ENCODE measurements around the gene TTC8.
"Not testable (repeated sequence)": the region's sequence is repeated elsewhere in the genome, so short reads cannot be mapped to it uniquely, and the experiment has no call there.

Gene TTC8

DNA sequence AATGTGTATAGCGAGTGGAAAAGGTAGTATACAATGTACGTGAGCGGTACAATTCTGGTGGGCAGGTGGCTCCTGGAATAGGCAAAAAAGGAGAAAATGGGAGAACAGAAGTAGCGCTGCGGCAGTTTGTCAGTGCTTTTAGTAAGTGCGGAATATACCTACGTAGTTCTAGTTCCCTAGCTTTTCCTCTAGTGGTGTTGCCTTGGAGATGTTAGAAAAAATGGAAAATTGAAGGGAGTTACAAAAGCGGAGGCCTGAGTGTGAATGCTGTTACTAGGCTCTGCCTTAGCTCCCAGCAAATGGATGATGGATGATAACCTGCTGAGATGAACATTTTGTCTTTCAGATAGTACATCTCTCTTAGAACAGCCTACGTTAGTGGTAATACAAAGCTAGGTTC lies 1.1 kb downstream of the TTC8 start:
- no peak for DNase-seq

DNA sequence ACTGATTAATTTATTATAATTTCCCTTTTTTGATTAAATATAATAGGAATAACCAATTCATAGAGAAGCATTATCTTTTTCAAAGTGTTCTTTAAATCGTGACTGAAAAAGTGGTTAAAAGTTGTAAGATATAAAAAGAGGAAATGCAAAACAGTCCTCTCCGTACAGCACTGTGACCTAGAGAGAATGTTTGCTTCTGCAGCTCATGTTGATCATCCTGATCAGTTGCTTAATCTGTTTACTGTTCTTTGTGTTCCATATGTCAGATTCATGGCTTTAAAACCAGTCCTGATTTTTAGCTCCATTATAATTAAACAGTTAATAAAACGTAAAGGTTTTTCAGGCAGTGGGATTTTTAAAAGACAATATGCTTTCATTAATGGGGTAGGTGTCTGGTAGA lies 4.7 kb downstream of the TTC8 start:
- peak; percentile 51 for DNase-seq

DNA sequence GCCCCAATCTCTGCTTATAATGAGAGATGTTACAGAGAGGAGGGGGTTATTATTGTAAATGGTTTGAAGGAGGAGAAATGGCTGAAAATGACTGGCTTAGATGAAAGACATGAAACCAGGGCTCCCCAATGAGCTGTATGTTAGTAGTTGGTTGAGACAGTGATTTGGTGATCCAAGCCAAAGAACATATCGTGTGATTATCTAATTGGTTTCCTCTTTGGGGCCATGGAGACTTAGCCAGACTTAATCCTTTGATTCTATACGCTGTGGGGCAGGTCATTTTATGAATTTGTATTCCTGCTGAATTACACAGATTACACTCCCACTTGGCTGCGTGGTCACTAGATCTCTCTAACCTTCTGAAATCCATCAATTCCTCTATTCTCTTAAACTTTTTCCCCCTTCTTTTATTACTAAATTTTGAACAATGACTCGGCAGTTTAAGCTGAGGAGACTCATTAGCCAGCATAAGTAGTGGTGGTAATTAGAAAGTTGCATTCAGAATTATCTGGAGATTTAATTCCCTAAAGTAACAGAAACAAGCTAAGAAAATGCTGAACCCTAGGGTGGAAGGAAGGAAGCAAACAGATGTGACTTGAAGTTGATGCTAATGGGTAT lies 5.3 kb downstream of the TTC8 start:
- no peak for DNase-seq

DNA sequence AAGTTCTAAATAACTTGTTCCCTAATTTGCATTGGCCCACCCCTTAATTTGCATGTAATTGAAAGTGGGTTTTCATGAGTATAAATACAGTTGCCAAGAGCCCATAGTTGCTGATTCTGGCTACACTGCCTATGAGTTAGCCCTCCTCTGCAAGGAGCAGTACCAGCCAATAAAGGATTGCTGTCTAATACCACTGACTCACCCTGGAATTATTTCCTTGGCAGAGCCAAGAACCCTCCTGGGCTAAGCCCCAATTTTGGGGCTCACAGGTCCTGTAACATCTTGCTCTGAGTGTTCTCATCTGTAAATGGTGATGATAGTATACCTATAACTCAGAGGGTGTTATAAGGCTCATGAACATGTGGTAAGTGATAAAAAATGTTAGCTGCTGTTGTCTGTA lies 6.8 kb downstream of the TTC8 start:
- no peak for DNase-seq

DNA sequence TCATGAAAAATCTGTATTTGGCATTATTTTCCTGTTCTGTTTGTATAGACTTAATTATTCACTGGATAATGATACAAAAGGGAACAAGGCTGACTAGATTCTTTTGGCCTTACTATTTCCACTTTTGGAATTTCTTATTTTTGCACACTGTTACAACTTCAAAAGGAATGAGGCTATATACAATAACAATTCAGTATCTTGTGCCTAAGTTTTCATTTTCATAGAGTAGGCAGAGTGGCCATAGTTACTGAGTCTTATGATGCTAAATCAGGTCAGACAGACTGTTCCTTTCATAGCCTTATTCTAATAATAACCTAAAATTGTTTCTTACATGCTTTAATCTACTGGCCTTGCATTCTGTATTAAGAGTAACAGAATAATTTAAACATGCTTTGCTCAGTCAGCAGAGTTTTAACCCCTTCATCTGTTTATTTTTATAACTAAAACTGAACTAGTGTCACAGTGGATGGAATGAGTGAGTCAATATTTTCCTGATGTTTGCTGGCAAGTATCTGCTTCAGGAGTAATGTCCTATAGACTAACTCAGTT lies 10.5 kb downstream of the TTC8 start:
- no peak for DNase-seq

DNA sequence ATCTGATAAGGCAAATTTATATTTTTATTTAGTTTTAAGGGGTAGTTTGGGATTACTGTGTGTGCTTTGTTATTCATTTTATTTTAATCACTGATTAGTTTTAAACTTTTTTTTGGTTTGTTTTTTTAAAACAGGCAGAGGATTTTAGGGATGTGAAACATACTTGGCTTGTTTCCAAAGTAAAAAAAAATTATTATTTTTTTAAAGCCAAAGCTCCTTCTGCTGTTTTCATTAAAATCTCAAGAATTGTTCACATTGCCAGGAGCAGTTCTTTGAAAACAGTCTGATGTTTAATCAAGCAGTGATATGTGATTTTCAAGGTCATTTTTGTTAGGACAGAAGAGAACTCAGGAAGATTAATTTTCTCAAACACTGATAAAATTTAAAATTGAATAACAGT lies 11.2 kb downstream of the TTC8 start:
- DNase-seq: no peak

DNA sequence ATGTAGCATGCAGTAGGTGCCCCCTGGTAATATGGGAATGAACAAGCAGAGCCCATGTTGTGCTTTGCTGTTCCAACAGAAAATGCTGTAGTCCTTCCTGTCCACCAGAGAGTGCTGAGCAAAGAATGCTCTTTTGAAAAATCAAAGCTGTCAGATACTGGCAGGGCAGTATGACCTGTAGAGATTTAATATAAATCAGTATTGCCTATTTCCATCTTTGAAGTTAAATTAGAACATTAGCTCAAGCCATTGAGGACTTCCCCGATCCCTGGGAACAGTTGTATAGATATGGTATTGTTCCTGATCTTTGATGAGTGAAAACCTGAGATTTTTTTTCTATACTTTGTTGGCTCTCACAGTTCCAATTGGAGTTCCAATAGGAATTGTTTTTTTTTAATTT lies 13.0 kb downstream of the TTC8 start:
- no peak for DNase-seq

DNA sequence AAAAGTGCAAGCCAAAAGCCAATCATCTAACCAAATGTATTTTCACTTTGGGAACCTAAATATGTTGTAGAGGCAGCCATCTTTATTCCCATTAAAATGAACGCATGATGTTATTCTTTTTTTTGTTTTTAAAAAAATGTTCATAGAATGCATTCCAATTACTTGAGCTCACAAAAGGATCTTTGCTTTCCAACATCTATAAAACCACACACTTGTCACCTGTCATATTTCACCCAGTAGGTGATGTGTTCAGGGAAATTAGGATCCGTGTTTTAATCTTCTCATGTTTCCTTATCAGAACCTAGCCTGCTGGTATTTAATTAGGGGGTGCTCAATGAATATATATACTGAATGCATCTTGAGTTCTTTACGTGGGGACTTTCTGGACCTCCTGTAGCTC lies 13.6 kb downstream of the TTC8 start:
- DNase-seq: no peak

DNA sequence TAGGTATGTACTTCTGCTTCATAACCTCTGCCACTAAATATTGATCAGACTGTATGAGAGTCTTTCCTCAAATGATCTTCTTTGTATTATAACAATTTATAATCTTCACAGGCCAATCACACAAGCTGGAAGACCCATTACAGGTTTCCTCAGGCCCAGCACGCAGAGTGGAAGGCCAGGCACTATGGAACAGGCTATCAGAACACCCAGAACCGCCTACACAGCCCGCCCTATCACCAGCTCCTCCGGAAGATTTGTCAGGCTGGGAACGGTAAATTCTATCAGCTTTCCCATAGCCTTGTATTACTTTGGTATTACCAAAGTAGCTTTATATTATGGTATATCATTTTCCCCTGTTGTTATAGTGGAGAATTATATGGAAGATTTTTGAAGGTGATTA lies 16.5 kb downstream of the TTC8 start:
- no peak for DNase-seq

DNA sequence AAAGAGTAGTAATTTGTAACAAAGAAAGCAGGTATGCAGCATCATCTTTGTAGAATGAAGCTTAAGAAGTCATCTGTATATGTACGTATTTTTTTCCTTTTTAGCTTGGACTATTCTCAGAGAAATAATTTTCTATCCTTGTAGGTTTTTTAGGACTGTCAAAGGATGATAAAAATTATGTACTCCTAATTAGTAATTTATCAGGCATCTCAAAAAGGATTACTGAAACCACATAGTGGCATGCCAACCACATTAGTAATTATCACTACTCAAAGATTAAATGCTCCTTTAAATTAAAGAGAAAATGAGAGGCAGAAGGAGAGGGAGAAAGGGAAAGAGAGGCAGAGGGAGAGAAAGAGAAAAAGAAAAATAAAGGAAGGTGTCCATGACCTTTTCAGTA lies 17.3 kb downstream of the TTC8 start:
- DNase-seq: no peak

DNA sequence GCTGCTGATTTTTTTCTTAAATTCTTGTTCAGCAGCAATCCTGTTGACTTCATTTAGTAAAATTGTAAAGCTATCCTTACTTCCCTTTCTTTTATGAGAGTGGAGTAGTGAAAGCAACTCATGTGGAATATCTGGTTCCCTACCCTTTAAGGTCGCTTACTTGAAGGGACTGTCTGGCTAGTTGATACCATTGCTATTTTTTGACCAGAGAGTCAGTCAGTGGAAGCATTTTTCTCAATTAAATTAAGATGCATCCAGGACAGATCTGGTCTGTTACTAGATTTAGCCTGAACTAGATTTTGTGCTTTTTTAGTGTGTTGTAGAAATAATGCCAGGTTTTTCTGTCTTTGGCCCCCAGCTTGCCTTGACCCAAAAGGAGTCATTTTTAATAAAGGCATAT lies 18.0 kb downstream of the TTC8 start:
- no peak for DNase-seq

DNA sequence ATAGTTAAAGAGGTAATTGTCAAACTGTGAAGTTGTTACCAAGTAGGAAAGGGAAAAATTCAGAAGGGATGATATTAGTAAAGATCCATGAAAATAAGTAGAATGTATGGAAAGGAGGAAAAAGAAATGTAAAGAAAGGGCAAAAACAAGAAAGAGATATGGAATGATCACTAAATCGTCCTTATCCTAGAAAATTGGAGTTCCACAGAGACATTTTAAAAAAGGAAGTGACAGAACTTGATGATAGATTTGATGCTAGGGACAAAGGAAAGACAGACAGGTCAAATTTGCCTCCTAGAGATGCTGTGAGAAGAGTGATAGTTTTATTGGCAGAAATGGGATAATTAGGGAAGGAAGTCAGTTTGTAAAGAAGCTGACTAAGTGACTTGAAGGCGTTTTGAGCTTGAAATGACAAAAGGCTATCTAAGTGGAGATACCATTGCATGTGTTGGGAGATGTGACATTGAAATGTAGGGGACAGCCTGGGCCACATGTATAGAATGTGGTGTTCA lies 20.6 kb downstream of the TTC8 start:
- no peak for DNase-seq

DNA sequence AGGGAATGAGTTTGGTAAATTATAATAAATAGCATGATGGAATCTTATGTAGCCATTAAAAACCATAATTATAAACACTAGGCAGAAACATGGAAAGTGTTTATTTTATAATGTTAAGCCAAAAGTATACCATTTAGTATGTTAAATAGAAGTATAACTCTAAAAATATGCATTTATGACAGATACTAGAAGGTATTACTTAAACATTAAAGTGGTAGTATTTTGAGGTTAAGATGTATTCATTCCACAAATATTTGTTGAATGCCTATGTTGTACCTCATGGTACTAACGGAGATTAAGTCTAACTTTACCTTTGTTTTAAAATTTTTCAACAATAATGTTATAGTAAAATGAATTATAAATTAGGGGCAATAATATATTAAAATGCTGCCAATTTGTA lies 24.1 kb downstream of the TTC8 start:
- no peak for DNase-seq

DNA sequence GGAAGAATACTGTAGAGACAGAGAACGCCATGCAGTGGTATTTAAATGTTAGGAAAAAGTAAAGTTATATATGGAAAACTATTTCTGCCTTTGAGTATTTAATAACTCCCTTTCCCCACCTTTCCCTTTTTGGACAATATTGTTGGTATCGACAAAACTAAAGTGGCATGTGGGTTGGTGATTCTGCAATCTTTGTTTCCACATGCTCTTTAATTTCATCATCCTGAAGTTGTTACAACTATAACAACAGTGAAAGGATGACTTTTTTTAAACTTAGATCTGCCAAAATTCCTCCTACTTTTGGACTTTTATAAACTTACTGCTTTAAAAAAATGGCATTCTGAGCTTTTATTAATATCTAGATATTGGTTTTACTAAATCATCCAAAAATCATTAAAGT lies 25.3 kb downstream of the TTC8 start:
- DNase-seq: no peak

DNA sequence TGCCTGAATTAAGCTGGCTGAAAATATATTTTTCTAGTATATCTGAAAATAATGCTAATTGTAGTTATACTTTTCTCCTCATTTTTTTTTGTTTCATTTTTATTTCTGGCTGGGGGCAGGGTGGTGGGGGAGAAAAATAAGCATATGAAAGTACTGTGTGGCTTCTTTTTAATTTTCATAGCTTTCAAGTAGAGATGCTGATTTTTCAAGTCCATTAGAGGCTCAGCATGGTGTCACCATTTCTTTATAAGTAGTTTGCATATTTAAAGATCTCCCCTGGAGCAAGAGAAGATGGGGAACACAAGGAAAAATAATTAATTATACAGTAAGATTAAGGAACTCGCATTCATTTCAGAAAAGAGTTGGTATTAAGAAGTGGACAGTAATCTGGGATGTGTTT lies 27.1 kb downstream of the TTC8 start:
- no peak for DNase-seq

DNA sequence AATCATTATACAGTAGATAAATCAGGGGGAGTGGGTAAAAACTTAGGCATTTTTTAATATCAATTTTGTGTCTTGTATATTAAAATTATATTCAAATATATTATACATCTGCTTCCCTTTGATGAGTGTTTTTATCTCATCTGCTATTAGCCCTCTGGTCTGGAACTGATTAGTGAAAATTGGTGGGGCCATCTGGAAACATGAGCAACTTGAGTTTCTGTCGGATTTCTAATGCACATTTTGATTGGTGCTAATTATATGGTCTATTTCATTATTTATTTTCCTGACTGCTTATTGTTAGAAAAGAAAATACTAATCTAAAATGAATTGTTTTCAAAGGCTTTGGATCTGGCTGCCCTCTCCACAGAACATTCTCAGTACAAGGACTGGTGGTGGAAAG lies 28.2 kb downstream of the TTC8 start:
- no peak for DNase-seq

DNA sequence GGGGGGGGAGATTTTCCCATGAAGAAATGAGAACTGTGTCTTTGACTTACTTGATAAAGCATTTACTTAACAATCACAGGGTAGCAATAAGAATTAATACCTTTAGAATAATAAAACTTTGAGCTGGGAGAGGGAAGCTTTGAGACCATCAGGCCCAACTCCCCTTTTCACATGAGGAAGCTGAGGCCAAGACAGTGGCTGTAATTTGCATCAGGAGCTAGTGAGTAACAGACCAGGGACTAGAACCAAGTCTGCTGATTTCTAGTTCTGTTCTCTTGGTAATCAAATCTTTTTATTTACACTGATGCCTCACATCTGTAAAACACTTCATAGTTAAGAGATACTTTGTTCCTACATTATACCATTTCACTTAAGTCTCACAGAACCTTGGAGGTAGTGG lies 28.7 kb downstream of the TTC8 start:
- no peak for DNase-seq

DNA sequence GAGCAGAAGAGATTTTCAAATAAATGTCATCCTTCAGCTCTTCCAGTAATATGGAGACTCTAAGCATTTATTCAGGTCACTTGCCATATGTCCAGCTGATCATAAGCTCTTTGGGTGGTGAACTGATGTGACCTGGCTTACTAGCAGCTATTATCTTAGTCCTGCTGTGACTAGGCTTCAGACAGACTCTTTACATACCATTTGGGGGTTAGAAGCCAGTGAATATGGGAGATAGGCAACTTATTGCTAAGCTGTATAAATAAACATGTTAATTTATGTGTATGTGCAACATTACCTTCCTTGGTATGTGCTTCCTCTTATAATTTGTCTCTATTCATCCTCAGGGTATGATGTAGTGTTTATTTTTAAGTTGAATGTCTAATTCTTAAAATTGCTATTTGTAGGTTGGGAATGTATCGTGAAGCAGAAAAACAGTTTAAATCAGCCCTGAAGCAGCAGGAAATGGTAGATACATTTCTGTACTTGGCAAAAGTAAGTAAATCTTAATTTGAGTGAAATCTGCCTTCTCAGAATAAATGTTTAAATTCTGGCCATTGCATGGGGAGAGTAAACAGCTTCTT lies 32.4 kb downstream of the TTC8 start:
- DNase-seq: no peak

DNA sequence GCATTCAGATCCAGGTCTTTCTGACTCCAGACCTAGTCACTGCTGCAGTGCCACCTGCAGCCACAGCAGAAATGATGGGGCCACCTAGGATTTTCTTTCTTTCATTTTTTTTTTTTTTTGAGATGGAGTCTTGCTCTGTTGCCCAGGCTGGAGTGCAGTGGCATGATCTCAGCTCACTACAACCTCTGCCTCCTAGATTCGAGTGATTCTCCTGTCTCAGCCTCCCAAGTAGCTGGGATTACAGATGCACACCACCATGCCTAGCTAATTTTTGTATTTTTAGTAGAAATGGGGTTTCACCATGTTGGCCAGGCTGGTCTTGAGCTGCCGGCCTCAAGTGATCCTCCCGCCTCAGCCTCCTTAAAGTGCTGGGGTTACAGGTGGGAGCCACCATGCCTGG lies 33.4 kb downstream of the TTC8 start:
- DNase-seq: not testable (repeated sequence)

DNA sequence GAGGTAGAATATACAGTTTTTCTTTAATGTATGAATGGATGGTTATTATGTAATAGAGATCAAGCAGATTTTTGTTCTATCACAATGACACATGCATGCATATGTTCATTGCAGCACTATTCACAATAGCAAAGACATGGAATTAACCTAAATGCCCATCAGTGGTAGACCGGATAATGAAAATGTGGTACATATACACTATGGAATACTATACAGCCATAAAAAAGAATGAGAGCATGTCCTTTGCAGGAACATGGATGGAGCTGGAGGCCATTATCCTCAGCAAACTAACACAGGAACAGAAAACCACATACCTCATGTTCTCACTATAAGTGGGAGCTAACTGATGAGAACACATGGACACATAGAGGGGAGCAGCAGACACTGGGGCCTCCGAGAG lies 34.7 kb downstream of the TTC8 start:
- DNase-seq: not testable (repeated sequence)

DNA sequence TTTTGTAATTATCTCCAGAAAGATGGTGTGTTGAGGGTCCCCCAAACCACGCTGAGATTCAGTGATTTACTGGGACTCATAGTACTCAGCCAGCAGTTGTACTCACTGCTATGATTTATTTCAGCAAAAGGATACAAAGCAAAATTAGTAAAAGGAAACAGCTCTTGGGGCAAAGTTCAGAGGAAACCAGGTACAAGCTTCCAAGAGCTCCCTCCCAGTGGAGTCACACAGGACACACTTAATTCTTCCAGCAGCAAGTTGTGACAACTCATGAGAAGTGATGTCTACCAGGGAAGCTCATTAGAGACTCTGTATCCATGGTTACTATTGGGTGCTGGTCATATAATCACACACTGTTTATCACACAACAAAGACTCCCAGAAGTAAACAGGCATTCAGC lies 38.7 kb downstream of the TTC8 start:
- no peak for DNase-seq

DNA sequence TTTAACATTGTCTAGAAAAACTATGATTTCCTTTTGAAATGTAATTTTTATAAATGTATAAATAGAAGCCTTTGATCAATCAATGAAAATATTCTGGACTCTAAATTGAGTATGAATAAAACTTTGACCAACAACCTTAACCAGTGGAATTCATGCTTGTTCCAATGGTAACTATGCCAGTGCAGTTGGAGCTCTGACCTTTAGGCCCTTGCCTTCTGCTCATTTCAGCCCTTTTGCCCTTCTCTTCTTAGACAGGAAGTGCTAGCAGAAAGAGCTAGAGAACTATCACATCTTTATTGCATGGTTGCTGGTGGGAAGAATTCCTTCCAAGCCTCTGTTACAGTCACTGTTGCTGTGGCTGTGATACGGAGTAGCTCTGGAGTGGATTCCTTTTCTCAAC lies 39.7 kb downstream of the TTC8 start:
- DNase-seq: no peak

DNA sequence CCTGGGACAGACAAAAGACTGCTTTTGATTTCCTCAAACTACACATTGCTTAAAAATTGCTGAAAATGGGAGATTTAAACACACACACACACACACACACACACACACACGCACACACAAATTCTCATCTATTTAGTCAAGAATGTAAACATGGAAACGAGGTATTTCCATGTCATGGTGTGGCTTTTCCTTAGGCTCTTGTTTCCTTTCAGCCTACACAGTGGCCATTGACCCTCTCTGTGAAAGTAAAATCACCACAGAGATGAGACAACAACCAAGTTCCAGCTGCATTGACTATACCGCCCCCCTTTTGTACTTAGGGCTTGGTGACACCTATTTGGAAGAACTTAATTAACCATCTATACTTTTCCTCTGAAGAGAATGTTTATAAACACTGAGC lies 41.9 kb downstream of the TTC8 start:
- DNase-seq: no peak

DNA sequence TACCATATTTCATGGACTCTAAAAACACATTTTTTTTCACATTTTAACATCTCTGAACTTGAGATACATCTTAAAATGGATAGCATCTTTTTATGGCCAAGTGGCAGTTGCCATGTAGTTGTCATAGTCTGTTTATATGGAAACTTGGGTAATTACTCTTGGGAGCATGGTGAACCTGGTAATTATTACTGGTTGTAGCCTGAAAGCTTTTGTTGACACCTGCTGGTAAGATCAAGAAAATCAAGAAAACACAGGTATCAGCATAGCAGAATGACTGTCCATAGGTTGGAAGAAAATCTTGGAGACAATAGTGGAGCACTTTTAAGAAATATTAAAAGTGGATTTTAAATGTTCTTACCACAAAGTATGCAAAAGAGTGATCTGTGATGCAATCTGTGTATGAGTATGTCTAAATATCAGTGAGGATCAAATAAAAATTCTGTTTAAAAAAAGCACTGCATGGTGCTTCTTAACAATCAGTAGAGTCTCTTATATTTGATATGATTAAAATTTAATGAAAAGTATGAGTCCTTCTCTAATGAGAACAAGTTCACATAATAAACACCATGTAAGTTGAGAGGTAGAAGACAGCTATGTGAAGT lies 44.2 kb downstream of the TTC8 start:
- peak; percentile 53 for DNase-seq

DNA sequence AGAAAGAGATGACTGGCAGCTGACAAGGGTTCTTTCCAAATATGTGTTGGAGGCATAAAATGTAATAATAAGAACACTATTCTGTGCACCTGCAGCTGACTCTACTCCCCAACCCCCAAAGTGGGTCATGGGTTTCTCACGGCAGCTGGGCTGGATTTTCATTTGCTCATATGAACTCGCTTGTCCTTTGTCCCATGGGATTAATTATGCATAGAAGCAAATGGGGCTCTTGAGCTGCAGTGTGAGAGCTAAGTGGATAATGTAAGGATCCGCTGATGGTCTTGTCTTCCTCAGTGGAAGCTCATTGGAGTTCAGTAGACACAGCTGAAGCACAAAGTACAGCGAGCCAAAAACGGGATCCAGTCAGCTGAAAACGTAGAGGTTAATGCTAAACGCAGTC lies 46.3 kb downstream of the TTC8 start:
- DNase-seq: no peak

Measured in NCI-H1694 treated with DMSO at 0.1 percent for 48 hours (cell line).